HepG2 (cell line): Measurements from ENCODE around the gene RASA2. TPM values are rescaled to one million over a fixed set of nuclear protein-coding genes. Genes with fewer than 3 reads are reported as not detected.

Experiments
- ASH2L ChIP-seq: fragments of 300-600, 200-600 bp; sonication (generic); IDR thresholded peaks from 2 replicates; pipeline ENCODE4 v1.7.0; 2017; ENCODE audit warnings: low read depth, mild to moderate bottlenecking, moderate library complexity, mixed read lengths, low read length; ENCODE audit not compliant: insufficient read length
- CBX5 ChIP-seq: sonication (generic); formaldehyde crosslinking; IDR thresholded peaks from 2 replicates; pipeline ENCODE4 v1.4.0; 2020; ENCODE audit warnings: missing genetic modification reagents, borderline replicate concordance
- HHEX ChIP-seq: IDR thresholded peaks from 2 replicates; pipeline ENCODE4 v1.6.1; 2016; ENCODE audit warnings: control low read depth
- HNF4G ChIP-seq, 2 experiments: sonication (generic) in 1 of 2; formaldehyde crosslinking in 1 of 2; IDR thresholded peaks; 2 replicates each; pipeline versions ENCODE4 v1.4.0 to v1.6.1; 2011 to 2020; ENCODE audit warnings: borderline replicate concordance in 2 of 2, low read depth in 2 of 2, mild to moderate bottlenecking in 2 of 2, low read length in 1 of 2, missing genetic modification reagents in 1 of 2, moderate library complexity in 1 of 2
- KDM5B ChIP-seq: sonication (generic); formaldehyde crosslinking; IDR thresholded peaks from 2 replicates; pipeline ENCODE4 v1.4.0; 2020; ENCODE audit warnings: missing genetic modification reagents, mild to moderate bottlenecking, borderline replicate concordance
- KLF11 ChIP-seq: IDR thresholded peaks from 2 replicates; pipeline ENCODE4 v1.6.1; 2016; ENCODE audit warnings: missing compliant biosample characterization
- NR2F1 ChIP-seq, 2 experiments: fragments of 450-650 bp in 1 of 2; formaldehyde crosslinking in 1 of 2; IDR thresholded peaks; 2 replicates each; pipeline versions ENCODE4 v1.5.0 to v1.6.1; 2016 to 2020; ENCODE audit warnings: mild to moderate bottlenecking in 1 of 2, missing compliant biosample characterization in 1 of 2, missing genetic modification reagents in 1 of 2, moderate library complexity in 1 of 2
- RBAK ChIP-seq: sonication (generic); formaldehyde crosslinking; IDR thresholded peaks from 2 replicates; pipeline ENCODE4 v1.5.1; 2020; ENCODE audit warnings: mild to moderate bottlenecking, missing genetic modification reagents
- SALL1 ChIP-seq: sonication (generic); formaldehyde crosslinking; IDR thresholded peaks from 2 replicates; pipeline ENCODE4 v1.8.0; 2022; ENCODE audit warnings: mild to moderate bottlenecking, missing genetic modification reagents
- SAP130 ChIP-seq: IDR thresholded peaks from 2 replicates; pipeline ENCODE4 v1.6.1; 2016; ENCODE audit warnings: low read depth
- SIX4 ChIP-seq: sonication (generic); formaldehyde crosslinking; IDR thresholded peaks from 2 replicates; pipeline ENCODE4 v1.4.0; 2020; ENCODE audit warnings: missing genetic modification reagents
- SOX6 ChIP-seq, 2 experiments: fragments of 450-650 bp in 1 of 2; sonication (generic) in 1 of 2; formaldehyde crosslinking in 1 of 2; IDR thresholded peaks; 2 replicates each; pipeline versions ENCODE4 v1.4.0 to v1.6.1; 2017 to 2020; ENCODE audit warnings: antibody characterized with exemption in 1 of 2, mild to moderate bottlenecking in 1 of 2, missing genetic modification reagents in 1 of 2
- TBX2 ChIP-seq: sonication (generic); formaldehyde crosslinking; IDR thresholded peaks from 2 replicates; pipeline ENCODE4 v1.5.0; 2020; ENCODE audit warnings: missing genetic modification reagents, mild to moderate bottlenecking, borderline replicate concordance
- ZFP36 ChIP-seq: fragments of 150-350 bp; IDR thresholded peaks from 2 replicates; pipeline ENCODE4 v1.6.1; 2018; ENCODE audit warnings: borderline replicate concordance, low read length, low read depth; ENCODE audit not compliant: partially characterized antibody
- ZKSCAN1 ChIP-seq: fragments of 150-350 bp; IDR thresholded peaks from 2 replicates; pipeline ENCODE4 v1.6.1; 2014; ENCODE audit warnings: low read length
- ZNF484 ChIP-seq: sonication (generic); formaldehyde crosslinking; IDR thresholded peaks from 2 replicates; pipeline ENCODE4 v1.5.1; 2020; ENCODE audit warnings: mild to moderate bottlenecking, low read depth, missing genetic modification reagents, borderline replicate concordance
- ZNF557 ChIP-seq: sonication (generic); formaldehyde crosslinking; IDR thresholded peaks from 2 replicates; pipeline ENCODE4 v1.4.0; 2020; ENCODE audit warnings: missing genetic modification reagents
- ZNF558 ChIP-seq: sonication (generic); formaldehyde crosslinking; IDR thresholded peaks from 2 replicates; pipeline ENCODE4 v1.9.0; 2022; ENCODE audit warnings: mild to moderate bottlenecking, missing genetic modification reagents, borderline replicate concordance
- ZNF562 ChIP-seq: sonication (generic); formaldehyde crosslinking; IDR thresholded peaks from 2 replicates; pipeline ENCODE4 v1.8.0; 2022; ENCODE audit warnings: missing genetic modification reagents, borderline replicate concordance
- ZNF879 ChIP-seq: sonication (generic); formaldehyde crosslinking; IDR thresholded peaks from 2 replicates; pipeline ENCODE4 v1.8.1; 2023; ENCODE audit warnings: missing genetic modification reagents
- ZSCAN29 ChIP-seq: sonication (generic); formaldehyde crosslinking; conservative IDR thresholded peaks from 2 replicates; pipeline ENCODE4 v1.4.0; 2020; ENCODE audit warnings: mild to moderate bottlenecking, missing genetic modification reagents
- polyA plus RNA-seq, 8 experiments: library from polyadenylated mRNA; depleted of rRNA in 3 of 8; stranded (reverse) in 7 of 8; unstranded in 1 of 8; fragments of >200 nt; fragmentation: Illumina TruSeq in 4 of 8; extraction: Trizol in 4 of 8; gene quantifications; 2 replicates each; pipeline versions ENCODE4 v1.2.1 to v1.2.3, GENCODE V29; 2011 to 2016; ENCODE audit warnings: low read depth in 4 of 8, missing spikeins in 1 of 8, mixed read lengths in 1 of 8; ENCODE audit not compliant: insufficient read depth in 1 of 8
- total RNA-seq, 5 experiments: library from RNA; depleted of rRNA; stranded (reverse); fragments of >200 nt; fragmentation: Illumina TruSeq; extraction: Trizol; gene quantifications; 2 replicates each; pipeline ENCODE4 v1.2.3, GENCODE V29; 2016; ENCODE audit warnings: low read depth in 1 of 5
- TF ChIP-seq, protein P1 (sequence below): sonication (generic); formaldehyde crosslinking; IDR thresholded peaks from 2 replicates; pipeline ENCODE4 v1.5.1; 2020; ENCODE audit warnings: missing genetic modification reagents, mild to moderate bottlenecking, borderline replicate concordance
- TF ChIP-seq, protein P2 (sequence below): sonication (generic); formaldehyde crosslinking; IDR thresholded peaks from 2 replicates; pipeline ENCODE4 v1.5.0; 2020; ENCODE audit warnings: mild to moderate bottlenecking, missing genetic modification reagents, borderline replicate concordance

The RASA2 gene
- total and polyA plus RNA-seq, 2 of the 13 experiments (the other 11 are each of a cell fraction or from before 2014, with no cell fraction given) = 5.4 to 8.5 TPM

DNA sequence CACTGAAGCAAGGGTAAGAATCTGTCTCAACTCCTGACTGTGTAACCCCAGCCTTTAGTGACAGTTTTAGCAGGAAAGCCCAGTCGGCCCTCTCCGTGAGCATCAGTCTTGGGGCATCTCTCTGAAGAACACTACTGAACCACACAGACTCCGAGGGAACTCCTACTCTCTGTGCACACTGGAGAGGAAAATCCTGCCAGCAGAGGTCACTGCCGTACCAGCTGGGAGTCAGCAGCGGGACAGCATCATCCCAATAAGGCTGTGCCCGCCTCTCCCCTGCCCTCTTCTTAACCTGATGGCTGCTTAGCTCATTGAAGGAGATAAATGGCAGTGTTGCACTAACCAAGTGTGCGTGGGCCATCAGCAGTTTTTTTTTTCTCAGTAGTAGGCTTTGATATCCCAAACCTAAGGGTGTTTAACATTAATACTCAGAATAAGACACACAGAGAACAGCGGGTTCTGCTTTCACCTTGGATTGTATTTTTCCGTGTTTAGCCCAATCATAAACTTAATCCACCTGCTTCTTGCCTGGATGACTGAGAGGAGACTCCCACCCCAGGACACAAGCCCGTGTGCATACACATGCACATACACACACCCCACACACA is 26.6 kb upstream of the RASA2 start (continued):
- no peak for TF ChIP-seq SIX4
- TF ChIP-seq ZNF557 = no peak
- no peak for TF ChIP-seq CBX5
- 0 out of 2 replicates have a peak, but pooled peaks have one; percentile 33 for TF ChIP-seq KDM5B
- TF ChIP-seq KLF11 = no peak
- TF ChIP-seq, protein P1, sequence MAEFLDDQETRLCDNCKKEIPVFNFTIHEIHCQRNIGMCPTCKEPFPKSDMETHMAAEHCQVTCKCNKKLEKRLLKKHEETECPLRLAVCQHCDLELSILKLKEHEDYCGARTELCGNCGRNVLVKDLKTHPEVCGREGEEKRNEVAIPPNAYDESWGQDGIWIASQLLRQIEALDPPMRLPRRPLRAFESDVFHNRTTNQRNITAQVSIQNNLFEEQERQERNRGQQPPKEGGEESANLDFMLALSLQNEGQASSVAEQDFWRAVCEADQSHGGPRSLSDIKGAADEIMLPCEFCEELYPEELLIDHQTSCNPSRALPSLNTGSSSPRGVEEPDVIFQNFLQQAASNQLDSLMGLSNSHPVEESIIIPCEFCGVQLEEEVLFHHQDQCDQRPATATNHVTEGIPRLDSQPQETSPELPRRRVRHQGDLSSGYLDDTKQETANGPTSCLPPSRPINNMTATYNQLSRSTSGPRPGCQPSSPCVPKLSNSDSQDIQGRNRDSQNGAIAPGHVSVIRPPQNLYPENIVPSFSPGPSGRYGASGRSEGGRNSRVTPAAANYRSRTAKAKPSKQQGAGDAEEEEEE (CRISPR knock-in tag) = no peak
- no peak for TF ChIP-seq SOX6 (IDR thresholded peaks at IDR 0.05)
- 0 out of 2 replicates have a peak, but pooled peaks have one; percentile 9 for TF ChIP-seq SOX6 (CRISPR knock-in tag; IDR thresholded peaks at IDR 0.05)
- no peak for TF ChIP-seq HNF4G (IDR thresholded peaks at IDR 0.05; ENCODE audit: borderline replicate concordance, low read depth, low read length)
- no peak for TF ChIP-seq HNF4G (CRISPR knock-in tag; IDR thresholded peaks at IDR 0.05; ENCODE audit: borderline replicate concordance, low read depth)
- TF ChIP-seq ZNF562 (CRISPR knock-in tag) = no peak
- no peak for TF ChIP-seq RBAK (CRISPR knock-in tag)
- TF ChIP-seq NR2F1 (CRISPR knock-in tag; IDR thresholded peaks at IDR 0.05) = no peak
- no peak for TF ChIP-seq ZNF558 (CRISPR knock-in tag)
- TF ChIP-seq HHEX (CRISPR knock-in tag) = no peak
- peak; percentile 73 for TF ChIP-seq SALL1 (CRISPR knock-in tag)
- TF ChIP-seq ZSCAN29 (CRISPR knock-in tag) = no peak
- TF ChIP-seq ASH2L = no peak
- TF ChIP-seq ZFP36 = peak; percentile 26
- TF ChIP-seq ZNF879 (CRISPR knock-in tag) = no peak
- TF ChIP-seq SAP130 = 0 out of 2 replicates have a peak, but pooled peaks have one; percentile 21
- TF ChIP-seq ZKSCAN1 = no peak
- no peak for TF ChIP-seq TBX2 (CRISPR knock-in tag)
- TF ChIP-seq ZNF484 = no peak
- TF ChIP-seq, protein P2, sequence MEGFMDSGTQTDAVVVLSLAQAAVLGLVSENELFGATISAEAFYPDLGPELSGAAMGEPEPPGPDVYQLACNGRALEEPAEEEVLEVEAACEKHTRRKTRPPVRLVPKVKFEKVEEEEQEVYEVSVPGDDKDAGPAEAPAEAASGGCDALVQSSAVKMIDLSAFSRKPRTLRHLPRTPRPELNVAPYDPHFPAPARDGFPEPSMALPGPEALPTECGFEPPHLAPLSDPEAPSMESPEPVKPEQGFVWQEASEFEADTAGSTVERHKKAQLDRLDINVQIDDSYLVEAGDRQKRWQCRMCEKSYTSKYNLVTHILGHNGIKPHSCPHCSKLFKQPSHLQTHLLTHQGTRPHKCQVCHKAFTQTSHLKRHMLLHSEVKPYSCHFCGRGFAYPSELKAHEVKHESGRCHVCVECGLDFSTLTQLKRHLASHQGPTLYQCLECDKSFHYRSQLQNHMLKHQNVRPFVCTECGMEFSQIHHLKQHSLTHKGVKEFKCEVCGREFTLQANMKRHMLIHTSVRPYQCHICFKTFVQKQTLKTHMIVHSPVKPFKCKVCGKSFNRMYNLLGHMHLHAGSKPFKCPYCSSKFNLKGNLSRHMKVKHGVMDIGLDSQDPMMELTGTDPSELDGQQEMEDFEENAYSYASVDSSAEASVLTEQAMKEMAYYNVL (CRISPR knock-in tag) = no peak
